PFSK-1 (cell line): ENCODE data around the gene ANKRD9.

ENCODE experiments used
- FOXP2 ChIP-seq: optimal IDR thresholded peaks from 2 replicates; pipeline ENCODE3; 2011; ENCODE audit warnings: borderline replicate concordance, control low read depth, inconsistent platforms; ENCODE audit not compliant: insufficient read depth; ENCODE audit errors: extremely low read length, extremely low read depth
- POLR2AphosphoS5 ChIP-seq: IDR thresholded peaks from 2 replicates; pipeline ENCODE4 v1.6.1; 2012; ENCODE audit warnings: low read depth, mild to moderate bottlenecking, control low read depth, low read length, moderate library complexity
- REST ChIP-seq, 2 experiments: IDR thresholded peaks; 2 replicates each; pipeline versions ENCODE4 v1.6.1 to v1.8.0; 2011 to 2012; ENCODE audit warnings: low read depth in 2 of 2, low read length in 2 of 2, control low read depth in 1 of 2, inconsistent platforms in 1 of 2, mild to moderate bottlenecking in 1 of 2, moderate library complexity in 1 of 2; ENCODE audit not compliant: insufficient read depth in 1 of 2
- SIN3A ChIP-seq: IDR thresholded peaks from 2 replicates; pipeline ENCODE4 v1.6.1; 2012; ENCODE audit warnings: mild to moderate bottlenecking, low read length, moderate library complexity, borderline replicate concordance; ENCODE audit not compliant: insufficient read depth
- TAF1 ChIP-seq: IDR thresholded peaks from 2 replicates; pipeline ENCODE4 v1.6.1; 2012; ENCODE audit warnings: low read length, control low read depth, borderline replicate concordance; ENCODE audit not compliant: insufficient read depth

Gene ANKRD9

GRCh38 chr14:102544046-102544746 lies 34.6 kb upstream of the ANKRD9 start:
- no peak for TF ChIP-seq POLR2AphosphoS5
- no peak for TF ChIP-seq SIN3A
- TF ChIP-seq FOXP2 = no peak
- no peak for TF ChIP-seq REST (IDR thresholded peaks at IDR 0.05; ENCODE audit: insufficient read depth in 1 of 2, low read depth in 2 of 2, low read length in 2 of 2)
- TF ChIP-seq TAF1 = no peak

GRCh38 chr14:102541771-102542170 lies 32.2 kb upstream of the ANKRD9 start:
- TF ChIP-seq REST (IDR thresholded peaks at IDR 0.05; ENCODE audit: insufficient read depth in 1 of 2, low read depth in 2 of 2, low read length in 2 of 2) = no peak
- TF ChIP-seq TAF1 = no peak
- no peak for TF ChIP-seq SIN3A
- no peak for TF ChIP-seq POLR2AphosphoS5
- no peak for TF ChIP-seq FOXP2

- TF ChIP-seq REST (IDR thresholded peaks at IDR 0.05; ENCODE audit: insufficient read depth in 1 of 2, low read depth in 2 of 2, low read length in 2 of 2) (no peak), SIN3A (no peak), POLR2AphosphoS5 (no peak), FOXP2 (no peak), TAF1 (no peak)
Observed at GRCh38 chr14:102540315-102541028, 30.9 kb upstream of the ANKRD9 start.

GRCh38 chr14:102539544-102540314 lies 30.2 kb upstream of the ANKRD9 start:
- no peak for TF ChIP-seq TAF1
- TF ChIP-seq FOXP2 = peak; percentile 63
- TF ChIP-seq SIN3A = no peak
- TF ChIP-seq POLR2AphosphoS5 = no peak
- no peak for TF ChIP-seq REST (IDR thresholded peaks at IDR 0.05; ENCODE audit: insufficient read depth in 1 of 2, low read depth in 2 of 2, low read length in 2 of 2)
